H9 (cell line): ENCODE measurements around the gene PNPLA8. TPM values are rescaled to one million over a fixed set of nuclear protein-coding genes. Genes with fewer than 3 reads are reported as not detected.
A peak's percentile ranks its signal among the peaks of the same experiment; 100 is the strongest.

Experiments
- DNase-seq: peaks from one replicate; pipeline ENCODE4 v3.0.0-alpha.2; 2017
- H2AFZ ChIP-seq: one replicate; pipeline ENCODE4 v1.6.1; 2013; ENCODE audit warnings: mild to moderate bottlenecking, low read length, control low read depth, moderate library complexity
- H2AK5ac ChIP-seq: 2 replicates; pipeline ENCODE4 v1.6.1; 2013; ENCODE audit warnings: low read length, control low read depth, mixed read lengths; ENCODE audit not compliant: insufficient read length
- H2BK120ac ChIP-seq: one replicate; pipeline ENCODE4 v1.6.1; 2013; ENCODE audit warnings: low read depth, mild to moderate bottlenecking, low read length, control low read depth, inconsistent platforms; ENCODE audit not compliant: poor library complexity, severe bottlenecking
- H2BK12ac ChIP-seq: 2 replicates; pipeline ENCODE4 v1.6.1; 2013; ENCODE audit warnings: low read length, control low read depth, mixed read lengths, low read depth; ENCODE audit not compliant: insufficient read length
- H2BK15ac ChIP-seq: 2 replicates; pipeline ENCODE4 v1.6.1; 2013; ENCODE audit warnings: low read depth, low read length, control low read depth
- H2BK20ac ChIP-seq: one replicate; pipeline ENCODE4 v1.6.1; 2013; ENCODE audit warnings: low read depth, mild to moderate bottlenecking, low read length, control low read depth, inconsistent platforms; ENCODE audit not compliant: poor library complexity, severe bottlenecking
- H2BK5ac ChIP-seq: 2 replicates; pipeline ENCODE4 v1.6.1; 2013; ENCODE audit warnings: low read length, control low read depth, mixed read lengths; ENCODE audit not compliant: insufficient read length
- H3K14ac ChIP-seq: 2 replicates; pipeline ENCODE4 v1.6.1; 2013; ENCODE audit warnings: low read length, control low read depth; ENCODE audit not compliant: insufficient read depth
- H3K18ac ChIP-seq: 2 replicates; pipeline ENCODE4 v1.6.1; 2013; ENCODE audit warnings: low read depth, mild to moderate bottlenecking, mixed read lengths, low read length, control low read depth; ENCODE audit not compliant: insufficient read length
- H3K23ac ChIP-seq: 2 replicates; pipeline ENCODE4 v1.6.1; 2013; ENCODE audit warnings: low read length, control low read depth, mixed read lengths, low read depth; ENCODE audit not compliant: insufficient read length
- H3K23me2 ChIP-seq: 2 replicates; pipeline ENCODE4 v1.6.1; 2013; ENCODE audit warnings: low read depth, mild to moderate bottlenecking, mixed read lengths, low read length, control low read depth; ENCODE audit not compliant: insufficient read length, poor library complexity, severe bottlenecking
- H3K27ac ChIP-seq: 2 replicates; pipeline ENCODE4 v1.5.1; 2013; ENCODE audit warnings: low read length, control low read depth, mixed read lengths, low read depth; ENCODE audit not compliant: insufficient read length
- H3K27me3 ChIP-seq: 2 replicates; pipeline ENCODE4 v1.6.1; 2013; ENCODE audit warnings: low read length, control low read depth, inconsistent platforms; ENCODE audit not compliant: insufficient read depth
- H3K4ac ChIP-seq: 2 replicates; pipeline ENCODE4 v1.6.1; 2013; ENCODE audit warnings: low read depth, mild to moderate bottlenecking, control low read depth, inconsistent platforms, low read length, moderate library complexity
- H3K4me1 ChIP-seq: 2 replicates; pipeline ENCODE4 v1.6.1; 2013; ENCODE audit warnings: low read length, control low read depth, inconsistent platforms; ENCODE audit not compliant: insufficient read depth
- H3K4me2 ChIP-seq: 2 replicates; pipeline ENCODE4 v1.6.1; 2013; ENCODE audit warnings: low read length, control low read depth, mixed read lengths; ENCODE audit not compliant: insufficient read length, insufficient read depth
- H3K56ac ChIP-seq: 2 replicates; pipeline ENCODE4 v1.6.1; 2013; ENCODE audit warnings: low read depth, mild to moderate bottlenecking, mixed read lengths, low read length, control low read depth; ENCODE audit not compliant: insufficient read length
- H3K79me1 ChIP-seq: 2 replicates; pipeline ENCODE4 v1.6.1; 2013; ENCODE audit warnings: low read depth, mild to moderate bottlenecking, moderate library complexity, low read length, control low read depth, inconsistent platforms; ENCODE audit not compliant: insufficient read depth, poor library complexity, severe bottlenecking
- H3K79me2 ChIP-seq: 2 replicates; pipeline ENCODE4 v1.6.1; 2013; ENCODE audit warnings: low read length, control low read depth, inconsistent platforms; ENCODE audit not compliant: insufficient read depth
- H3K9ac ChIP-seq: 2 replicates; pipeline ENCODE4 v1.6.1; 2013; ENCODE audit warnings: low read length, control low read depth, mixed read lengths; ENCODE audit not compliant: insufficient read length; ENCODE audit errors: extremely low read depth
- H3K9me3 ChIP-seq: one replicate; pipeline ENCODE4 v1.6.1; 2013; ENCODE audit warnings: low read depth, low read length, inconsistent platforms; ENCODE audit not compliant: control insufficient read depth
- H3T11ph ChIP-seq: one replicate; pipeline ENCODE4 v1.6.1; 2013; ENCODE audit warnings: mild to moderate bottlenecking, low read length, control low read depth, inconsistent platforms
- H4K20me1 ChIP-seq: one replicate; pipeline ENCODE4 v1.6.1; 2013; ENCODE audit not compliant: control insufficient read depth, insufficient read length, insufficient read depth
- H4K5ac ChIP-seq: 2 replicates; pipeline ENCODE4 v1.6.1; 2013; ENCODE audit warnings: low read depth, mild to moderate bottlenecking, mixed read lengths, low read length, control low read depth; ENCODE audit not compliant: insufficient read length
- H4K8ac ChIP-seq: replicated peaks from 2 replicates; pipeline ENCODE4 v1.6.1; 2013; ENCODE audit warnings: low read length, control low read depth, mixed read lengths, low read depth; ENCODE audit not compliant: insufficient read length
- H4K91ac ChIP-seq: 2 replicates; pipeline ENCODE4 v1.6.1; 2013; ENCODE audit warnings: low read depth, mild to moderate bottlenecking, moderate library complexity, mixed read lengths, low read length, control low read depth; ENCODE audit not compliant: insufficient read length
- H3K27ac Mint-ChIP-seq, 3 experiments: 2 replicates in 2 of 3; 3 replicates in 1 of 3; pipeline ENCODE4 v1.8.0; 2020 to 2021; ENCODE audit warnings: mixed read lengths in 3 of 3, mild to moderate bottlenecking in 1 of 3, moderate library complexity in 1 of 3
- H3K27me3 Mint-ChIP-seq: 2 replicates; pipeline ENCODE4 v1.8.0; 2021; ENCODE audit warnings: low read depth, mild to moderate bottlenecking, moderate library complexity, mixed read lengths
- H3K36me3 Mint-ChIP-seq, 3 experiments: 2 replicates in 2 of 3; 3 replicates in 1 of 3; pipeline ENCODE4 v1.8.0; 2020 to 2021; ENCODE audit warnings: low read depth in 3 of 3, mixed read lengths in 3 of 3; ENCODE audit not compliant: insufficient read depth in 1 of 3
- H3K4me1 Mint-ChIP-seq, 2 experiments: 2 replicates each; pipeline ENCODE4 v1.8.0; 2020; ENCODE audit warnings: mixed read lengths in 2 of 2
- H3K4me3 Mint-ChIP-seq, 2 experiments: 2 replicates in 1 of 2; 3 replicates in 1 of 2; pipeline ENCODE4 v1.8.0; 2020 to 2021; ENCODE audit warnings: mild to moderate bottlenecking in 2 of 2, mixed read lengths in 2 of 2, moderate library complexity in 1 of 2
- H3K9me3 Mint-ChIP-seq, 2 experiments: 2 replicates in 1 of 2; 3 replicates in 1 of 2; pipeline ENCODE4 v1.8.0; 2020; ENCODE audit warnings: mild to moderate bottlenecking in 2 of 2, mixed read lengths in 2 of 2, moderate library complexity in 1 of 2
- CTCF ChIP-seq: fragments of 200-600 bp; sonication (generic); conservative IDR thresholded peaks from 3 replicates; pipeline ENCODE4 v1.8.0; 2021; ENCODE audit warnings: antibody characterized with exemption, mild to moderate bottlenecking
- WGBS: extraction: QIAGEN DNeasy Blood & Tissue Kit; methylation state at CpG from one replicate; pipeline ENCODE4 v1.1.7; 2013; ENCODE audit warnings: missing lambda C conversion rate, low lambda C conversion rate, mixed read lengths; ENCODE audit not compliant: insufficient read length; ENCODE audit errors: extremely low coverage; 5-methylcytosine and 5-hydroxymethylcytosine counted together
- total RNA-seq: library from RNA; stranded (reverse); gene quantifications from 2 replicates; pipeline ENCODE4 v1.2.1, GENCODE V29; 2021

PNPLA8 gene
- total RNA-seq, 1 experiment from 2014 or later = 11.7 TPM

GRCh38 chr7:108526768-108527017 is 758 bp upstream of the PNPLA8 start:
- Mint-ChIP-seq H3K27me3 (no peaks in the 10 kb centered on the region), H3K4me3 (peak overlapping the region; percentile 93 to 97), H3K36me3 (no peaks in the 10 kb centered on the region), H3K27ac (peak overlapping the region; percentile 74 to 98 (median 96); a peak in 6 of 7 replicates), H3K4me1 (peaks cover 37 to 44% of the 10 kb centered on the region in 2 experiments), H3K9me3 (no peaks in the 10 kb centered on the region)
- Histone ChIP-seq H3T11ph (no peak overlapping the region), H2BK12ac (no peak overlapping the region), H3K4me2 (peak overlapping the region; percentile 67), H2BK20ac (no peak overlapping the region), H3K18ac (no peak overlapping the region), H3K27ac (peak overlapping the region; percentile 19), H3K56ac (no peak overlapping the region), H4K5ac (no peak overlapping the region), H2AK5ac (no peak overlapping the region), H3K79me2 (no peaks in the 10 kb centered on the region), H2AFZ (no peak overlapping the region), H3K79me1 (no peaks in the 10 kb centered on the region), H3K14ac (no peak overlapping the region), H4K8ac (no peak overlapping the region), H3K23me2 (peaks cover 7% of the 10 kb centered on the region), H3K23ac (no peak overlapping the region), H3K9ac (peak overlapping the region; percentile 42), H3K4me1 (peaks cover 4% of the 10 kb centered on the region; the same call in 1 of the 2 replicates), H3K4ac (no peak overlapping the region), H2BK120ac (no peak overlapping the region), H2BK15ac (no peak overlapping the region), H3K27me3 (no peaks in the 10 kb centered on the region), H4K20me1 (no peaks in the 10 kb centered on the region), H2BK5ac (no peak overlapping the region), H3K9me3 (no peaks in the 10 kb centered on the region), H4K91ac (no peak overlapping the region)
- TF ChIP-seq CTCF = no peak
- no peak for DNase-seq
- no CpG with 5 or more reads among the region's 3 CpGs for WGBS
